ENCODE results near the gene CAPN15. TPM values are rescaled to one million over a fixed set of nuclear protein-coding genes. Genes with fewer than 3 reads are reported as not detected.

The CAPN15 gene
- polyA plus RNA-seq, 1 of the 3 experiments (the other 2 are of a cell fraction): 22.9 TPM

GRCh38 chr16:574021-574760 lies 46.7 kb downstream of the CAPN15 start:
- H3K4me3 ChIP-seq (ENCODE audit: low read depth in 2 of 2, low read length in 1 of 2): no peak overlapping the region
- no peak overlapping the region for H2AFZ ChIP-seq (ENCODE audit: low read depth)
- H3K36me3 ChIP-seq (replicated peaks in 1 of 2; ENCODE audit: control insufficient read depth in 1 of 2, insufficient read depth in 2 of 2, low read length in 1 of 2): peaks cover 0 to 33% of the 10 kb centered on the region in 2 experiments
- H3K9me2 ChIP-seq: no peaks in the 10 kb centered on the region
- no peaks in the 10 kb centered on the region for H3F3A ChIP-seq (replicated peaks; ENCODE audit: insufficient read depth)
- WGBS (ENCODE audit: low lambda C conversion rate): 95% methylated on average over 23 of the region's 46 CpGs
- no peak for DNase-seq
- H3K9ac ChIP-seq: no peak overlapping the region
- peaks cover 1 to 14% of the 10 kb centered on the region in 2 experiments; a peak in 2 of 4 replicates for H3K4me1 ChIP-seq (ENCODE audit: control insufficient read depth in 1 of 2, insufficient read depth in 2 of 2, low read depth in 1 of 2, low read length in 1 of 2)
- no peak for TF ChIP-seq FOSL2 (IDR thresholded peaks at IDR 0.05; ENCODE audit: borderline replicate concordance, low read depth)
- no peak for TF ChIP-seq TAF1 (IDR thresholded peaks at IDR 0.05; ENCODE audit: borderline replicate concordance, low read depth, low read length)
- no peak for TF ChIP-seq SMC3 (IDR thresholded peaks at IDR 0.05; ENCODE audit: low read depth, low read length)
- TF ChIP-seq USF1 (IDR thresholded peaks at IDR 0.05; ENCODE audit: borderline replicate concordance, low read depth): no peak
- no peak for TF ChIP-seq CHD2 (IDR thresholded peaks at IDR 0.05; ENCODE audit: low read length, partially characterized antibody)
- TF ChIP-seq GATA2 (CRISPR knock-in tag; IDR thresholded peaks at IDR 0.05): no peak
- TF ChIP-seq PBX3 (IDR thresholded peaks at IDR 0.05): no peak
- TF ChIP-seq SIN3A (IDR thresholded peaks at IDR 0.05; ENCODE audit: borderline replicate concordance, low read depth, low read length): no peak
- no peak for TF ChIP-seq NFIC (IDR thresholded peaks at IDR 0.05; ENCODE audit: borderline replicate concordance)
- TF ChIP-seq IRF3 (IDR thresholded peaks at IDR 0.05; ENCODE audit: low read depth, low read length): no peak
- no peak for TF ChIP-seq MXI1 (IDR thresholded peaks at IDR 0.05; ENCODE audit: low read depth, low read length)
- TF ChIP-seq FOXM1 (IDR thresholded peaks at IDR 0.05; ENCODE audit: low read depth): no peak
- no peak for TF ChIP-seq YY1 (IDR thresholded peaks at IDR 0.05; ENCODE audit: low read depth)
- no peak for TF ChIP-seq MEF2A (IDR thresholded peaks at IDR 0.05; ENCODE audit: borderline replicate concordance, low read depth)
- no peak for TF ChIP-seq GABPA (IDR thresholded peaks at IDR 0.05; ENCODE audit: low read depth)
- TF ChIP-seq USF2 (IDR thresholded peaks at IDR 0.05; ENCODE audit: borderline replicate concordance, low read depth, low read length): no peak
- no peak for TF ChIP-seq FOXJ3 (CRISPR knock-in tag; IDR thresholded peaks at IDR 0.05)
- no peak for TF ChIP-seq RCOR1 (IDR thresholded peaks at IDR 0.05; ENCODE audit: low read length)
- no peak for TF ChIP-seq EZH2phosphoT487 (IDR thresholded peaks at IDR 0.05; ENCODE audit: borderline replicate concordance, low read depth)
- no peak for TF ChIP-seq MAX (IDR thresholded peaks at IDR 0.05; ENCODE audit: low read depth)
- H3K9me3 ChIP-seq: no peaks in the 10 kb centered on the region
- H3K27me3 ChIP-seq (ENCODE audit: insufficient read depth): no peaks in the 10 kb centered on the region
- H3K79me2 ChIP-seq (ENCODE audit: insufficient read depth): peaks cover 17% of the 10 kb centered on the region
- H4K20me1 ChIP-seq (ENCODE audit: insufficient read depth): no peaks in the 10 kb centered on the region
- no peak overlapping the region for H3K27ac ChIP-seq (ENCODE audit: low read depth in 2 of 2, low read length in 1 of 2)
- ChIA-PET CTCF (no interaction called here), POLR2A (interaction anchor here (1.4 kb wide), 1 partner anchor 11 kb away, joined by 5 read pairs; no protein-coding TSS in a partner anchor)
- no peak overlapping the region for H3K4me2 ChIP-seq

Data from SK-N-SH (cell line).